CD4-positive, alpha-beta T cell (primary cell): ENCODE data around the gene FUT8. TPM values are rescaled to one million over a fixed set of nuclear protein-coding genes. Genes with fewer than 3 reads are reported as not detected.

Source experiments
- ATAC-seq: fragments of 200-7000 bp; cut with Tn5 transposase; one replicate; pipeline ENCODE4 v1.10.0; 2022; ENCODE audit warnings: mild to moderate bottlenecking; ENCODE audit not compliant: poor library complexity
- CTCF ChIA-PET: fragments of 350-600 bp; sonication (Branson Sonifier 250); formaldehyde crosslinking; loops from one replicate; lab custom pipeline; 2021; ENCODE audit warnings: antibody characterized with exemption, inconsistent platforms; lab: Charles Lee
- POLR2A ChIA-PET: fragments of 350-600 bp; sonication (Branson Sonifier 250); formaldehyde crosslinking; loops from one replicate; lab custom pipeline; 2021; ENCODE audit warnings: antibody characterized with exemption, inconsistent platforms; lab: Charles Lee
- DNase-seq, 14 experiments: peaks; one replicate each; pipeline ENCODE4 v3.0.0-alpha.2; 2013 to 2020; ENCODE audit warnings: mixed read lengths in 2 of 14
- H3K27ac ChIP-seq, 2 donors: one replicate each; pipeline versions ENCODE4 v1.5.1 to v1.7.0; 2013; ENCODE audit warnings: low read length in 2 of 2, low read depth in 1 of 2, mild to moderate bottlenecking in 1 of 2
- H3K27me3 ChIP-seq, 2 experiments: 1 replicate in 1 of 2; 2 replicates in 1 of 2; pipeline versions ENCODE4 v1.6.1 to v1.7.0; 2013; ENCODE audit warnings: low read length in 2 of 2, control low read depth in 1 of 2, mild to moderate bottlenecking in 1 of 2, moderate library complexity in 1 of 2; ENCODE audit not compliant: insufficient read depth in 2 of 2, control insufficient read depth in 1 of 2
- H3K36me3 ChIP-seq: one replicate; pipeline ENCODE4 v1.6.1; 2013; ENCODE audit warnings: low read length, control low read depth; ENCODE audit not compliant: insufficient read depth
- H3K4me1 ChIP-seq: one replicate; pipeline ENCODE4 v1.6.1; 2013; ENCODE audit warnings: low read length, control low read depth; ENCODE audit not compliant: insufficient read depth
- H3K4me3 ChIP-seq: one replicate; pipeline ENCODE4 v1.5.1; 2013; ENCODE audit warnings: mild to moderate bottlenecking, low read length, moderate library complexity
- H3K9me3 ChIP-seq, 2 experiments: 1 replicate in 1 of 2; 2 replicates in 1 of 2; pipeline versions ENCODE4 v1.6.1 to v1.7.0; 2013; ENCODE audit warnings: low read length in 2 of 2, mild to moderate bottlenecking in 2 of 2, control low read depth in 1 of 2, moderate library complexity in 1 of 2; ENCODE audit not compliant: control insufficient read depth in 1 of 2, insufficient read depth in 1 of 2
- H3K27ac Mint-ChIP-seq: one replicate; pipeline ENCODE4 v1.8.0; 2020; ENCODE audit warnings: mixed read lengths
- H3K27me3 Mint-ChIP-seq: one replicate; pipeline ENCODE4 v1.8.0; 2021; ENCODE audit warnings: mixed read lengths
- H3K36me3 Mint-ChIP-seq: one replicate; pipeline ENCODE4 v1.8.0; 2021; ENCODE audit warnings: low read depth, mixed read lengths
- H3K4me1 Mint-ChIP-seq: one replicate; pipeline ENCODE4 v1.8.0; 2021; ENCODE audit warnings: low read depth, mixed read lengths
- H3K4me3 Mint-ChIP-seq: one replicate; pipeline ENCODE4 v1.8.0; 2020; ENCODE audit warnings: mild to moderate bottlenecking, mixed read lengths
- H3K9me3 Mint-ChIP-seq: one replicate; pipeline ENCODE4 v1.8.0; 2020; ENCODE audit warnings: mixed read lengths
- CTCF ChIP-seq: fragments of 200-600 bp; IDR thresholded peaks from one replicate; pipeline ENCODE4 v1.8.0; 2022; ENCODE audit warnings: antibody characterized with exemption, mild to moderate bottlenecking
- intact Hi-C, 2 experiments: fragments of 100-400 bp; cut with DNase I in 1 of 2; cut with micrococcal nuclease in 1 of 2; formaldehyde crosslinking; loops; one replicate each; pipeline versions ENCODE4 v1.15.1 to v1.9.0; 2023 to 2025; cut with DNase I, micrococcal nuclease
- total RNA-seq, 174 experiments: library from RNA in 2 of 174; stranded (reverse) in 2 of 174; gene quantifications; one replicate each; pipeline ENCODE4 v1.2.3 and lab custom pipeline; 2021 to 2026

FUT8 gene
- total RNA-seq, 2 experiments from 2014 or later, result 31.3 to 39.1 TPM

- H3K9me3 ChIP-seq, result no peaks in the 10 kb centered on the region
- intact Hi-C loops, result no loop called here
- H3K36me3 ChIP-seq, result no peaks in the 10 kb centered on the region
- TF ChIP-seq CTCF, result no peak
- Mint-ChIP-seq H3K27me3 (no peaks in the 10 kb centered on the region), H3K9me3 (peaks cover 3% of the 10 kb centered on the region), H3K36me3 (peaks cover 67% of the 10 kb centered on the region), H3K27ac (peak overlapping the region; percentile 34), H3K4me1 (peaks cover 62% of the 10 kb centered on the region), H3K4me3 (peak overlapping the region; percentile 18)
- H3K27me3 ChIP-seq, result no peaks in the 10 kb centered on the region
- POLR2A ChIA-PET, result no interaction called here
- ATAC-seq (no peak), DNase-seq (peak in 1 of 14 experiments; percentile 16)
- CTCF ChIA-PET, result no interaction called here
- no peaks in the 10 kb centered on the region for H3K4me1 ChIP-seq
- no peak overlapping the region for H3K4me3 ChIP-seq
- no peak overlapping the region for H3K27ac ChIP-seq
These were observed 154.4 kb downstream of the FUT8 start for GRCh38 chr14:65566820-65567522.

GRCh38 chr14:65574611-65575010 is 162.1 kb downstream of the FUT8 start:
- H3K27ac Mint-ChIP-seq, result no peak overlapping the region
- peaks cover 34% of the 10 kb centered on the region for H3K4me1 Mint-ChIP-seq
- H3K36me3 Mint-ChIP-seq, result peaks cover 53% of the 10 kb centered on the region
- Histone ChIP-seq H3K27me3 (no peaks in the 10 kb centered on the region), H3K4me3 (no peak overlapping the region), H3K27ac (no peak overlapping the region), H3K9me3 (no peaks in the 10 kb centered on the region), H3K36me3 (no peaks in the 10 kb centered on the region), H3K4me1 (no peaks in the 10 kb centered on the region)
- CTCF ChIA-PET, result no interaction called here
- intact Hi-C loops, result no loop called here
- H3K4me3 Mint-ChIP-seq, result no peak overlapping the region
- no peaks in the 10 kb centered on the region for H3K27me3 Mint-ChIP-seq
- no peak for TF ChIP-seq CTCF
- DNase-seq (no peak), ATAC-seq (no peak)
- H3K9me3 Mint-ChIP-seq, result no peaks in the 10 kb centered on the region
- POLR2A ChIA-PET, result no interaction called here

GRCh38 chr14:65575389-65575788 is 162.9 kb downstream of the FUT8 start:
- H3K4me3 Mint-ChIP-seq, result no peak overlapping the region
- H3K27ac ChIP-seq, result no peak overlapping the region
- peaks cover 27% of the 10 kb centered on the region for H3K4me1 Mint-ChIP-seq
- H3K9me3 Mint-ChIP-seq, result no peaks in the 10 kb centered on the region
- no peaks in the 10 kb centered on the region for H3K9me3 ChIP-seq
- H3K4me3 ChIP-seq, result no peak overlapping the region
- POLR2A ChIA-PET, result no interaction called here
- intact Hi-C loops, result no loop called here
- CTCF ChIA-PET, result no interaction called here
- peaks cover 46% of the 10 kb centered on the region for H3K36me3 Mint-ChIP-seq
- no peak overlapping the region for H3K27ac Mint-ChIP-seq
- no peaks in the 10 kb centered on the region for H3K27me3 ChIP-seq
- no peaks in the 10 kb centered on the region for H3K27me3 Mint-ChIP-seq
- H3K4me1 ChIP-seq, result no peaks in the 10 kb centered on the region
- no peak for DNase-seq
- no peaks in the 10 kb centered on the region for H3K36me3 ChIP-seq
- TF ChIP-seq CTCF, result no peak
- ATAC-seq, result no peak
